Smooth muscle cell (in vitro differentiated cells): ENCODE data around the gene HSDL1. TPM values are rescaled to one million over a fixed set of nuclear protein-coding genes. Genes with fewer than 3 reads are reported as not detected.
"Not testable (repeated sequence)": the region's sequence is repeated elsewhere in the genome, so short reads cannot be mapped to it uniquely, and the experiment has no call there.

Source experiments
- DNase-seq: peaks from one replicate; lab custom pipeline; 2025; ENCODE audit not compliant: unreplicated experiment; lab: John Stamatoyannopoulos, UW
- H2AFZ ChIP-seq: fragments of 200-600 bp; sonication (generic); 2 replicates; pipeline ENCODE4 v1.6.0; 2016; ENCODE audit warnings: antibody characterized with exemption, low read depth, mild to moderate bottlenecking
- H3F3A ChIP-seq: fragments of 200-600 bp; sonication (generic); 2 replicates; pipeline ENCODE4 v1.6.0; 2017; ENCODE audit warnings: antibody characterized with exemption, low read depth
- H3K27ac ChIP-seq: fragments of 200-600 bp; sonication (generic); 2 replicates; pipeline ENCODE4 v1.5.1; 2016; ENCODE audit warnings: low read depth, mild to moderate bottlenecking
- H3K27me3 ChIP-seq: fragments of 200-600 bp; sonication (generic); 2 replicates; pipeline ENCODE4 v1.6.1; 2016; ENCODE audit warnings: low read depth, mild to moderate bottlenecking
- H3K36me3 ChIP-seq: fragments of 200-600 bp; sonication (generic); 2 replicates; pipeline ENCODE4 v1.5.1; 2016; ENCODE audit warnings: low read depth
- H3K4me1 ChIP-seq: fragments of 200-600 bp; sonication (generic); 2 replicates; pipeline ENCODE4 v1.5.1; 2016; ENCODE audit warnings: low read depth
- H3K4me2 ChIP-seq: fragments of 200-600 bp; sonication (generic); 2 replicates; pipeline ENCODE4 v1.6.0; 2016; ENCODE audit warnings: mild to moderate bottlenecking
- H3K4me3 ChIP-seq: fragments of 200-600 bp; sonication (generic); 2 replicates; pipeline ENCODE4 v1.5.1; 2016; ENCODE audit warnings: mild to moderate bottlenecking
- H3K79me2 ChIP-seq: fragments of 200-600 bp; sonication (generic); 2 replicates; pipeline ENCODE4 v1.6.0; 2016; ENCODE audit warnings: low read depth, mild to moderate bottlenecking
- H3K9ac ChIP-seq: fragments of 200-600 bp; sonication (generic); 2 replicates; pipeline ENCODE4 v1.6.0; 2016; ENCODE audit warnings: low read depth
- H3K9me3 ChIP-seq: fragments of 200-600 bp; sonication (generic); replicated peaks from 2 replicates; pipeline ENCODE4 v1.5.1; 2016; ENCODE audit warnings: low read depth
- H4K20me1 ChIP-seq: fragments of 200-600 bp; sonication (generic); 2 replicates; pipeline ENCODE4 v1.6.0; 2016; ENCODE audit warnings: low read depth
- WGBS: methylation state at CpG from one replicate; pipeline ENCODE4 v1.1.7; 2016; ENCODE audit warnings: low lambda C conversion rate; 5-methylcytosine and 5-hydroxymethylcytosine counted together
- polyA plus RNA-seq: library from polyadenylated mRNA; unstranded; fragments of >200 nt; fragmentation: Nextera tagmentation; extraction: Ambion mirVana; gene quantifications from 2 replicates; pipeline ENCODE4 v1.2.1, GENCODE V29; 2016
- total RNA-seq: library from RNA; depleted of rRNA; stranded (reverse); fragments of >200 nt; gene quantifications from 2 replicates; pipeline ENCODE4 v1.2.3, GENCODE V29; 2014
- TF ChIP-seq, protein P1 (sequence below): fragments of 200-600 bp; sonication (generic); IDR thresholded peaks from 2 replicates; pipeline ENCODE4 v1.5.1; 2017; ENCODE audit warnings: borderline replicate concordance, mild to moderate bottlenecking, antibody characterized with exemption; ENCODE audit not compliant: insufficient read depth, poor library complexity, severe bottlenecking

Gene HSDL1
- total and polyA plus RNA-seq, 2 experiments from 2014 or later, result 15.4 to 27.3 TPM

DNA sequence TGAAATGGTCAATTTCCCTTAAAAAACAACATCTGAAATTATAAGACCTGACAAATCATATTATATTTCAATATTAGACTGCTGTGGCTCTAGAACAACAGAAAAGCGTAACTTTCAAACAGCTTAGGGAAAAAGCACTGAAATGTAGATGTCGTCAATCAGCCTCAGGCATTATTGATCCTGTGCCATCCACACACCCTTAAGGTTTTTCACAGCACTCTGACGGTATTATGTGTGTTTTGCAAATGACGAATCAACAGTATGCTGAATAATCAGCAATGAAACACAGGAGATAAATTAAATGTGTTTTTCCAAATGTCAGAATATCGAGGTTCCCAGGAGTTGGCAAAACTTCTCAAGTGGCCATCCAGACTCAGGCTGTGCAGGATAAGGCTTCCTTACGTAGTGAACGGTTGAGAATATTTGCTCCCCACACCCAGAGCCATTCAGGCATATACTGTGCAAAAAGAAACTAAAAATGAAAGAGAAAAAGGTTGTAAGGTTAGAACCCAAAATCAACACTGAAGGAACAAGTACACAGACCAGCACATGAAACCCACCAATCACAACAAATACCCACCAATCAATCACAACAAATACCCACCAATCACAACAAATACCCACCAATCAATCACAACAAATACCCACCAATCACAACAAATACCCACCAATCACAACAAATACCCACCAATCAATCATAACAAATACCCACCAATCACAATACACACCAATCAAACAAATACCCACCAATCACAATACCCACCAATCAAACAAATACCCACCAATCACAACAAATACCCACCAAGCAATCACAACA is 20.5 kb downstream of the HSDL1 start:
- WGBS, result 97% methylated on average over 7 of the region's 7 CpGs
- no peaks in the 10 kb centered on the region for H3K4me1 ChIP-seq
- TF ChIP-seq, protein P1, sequence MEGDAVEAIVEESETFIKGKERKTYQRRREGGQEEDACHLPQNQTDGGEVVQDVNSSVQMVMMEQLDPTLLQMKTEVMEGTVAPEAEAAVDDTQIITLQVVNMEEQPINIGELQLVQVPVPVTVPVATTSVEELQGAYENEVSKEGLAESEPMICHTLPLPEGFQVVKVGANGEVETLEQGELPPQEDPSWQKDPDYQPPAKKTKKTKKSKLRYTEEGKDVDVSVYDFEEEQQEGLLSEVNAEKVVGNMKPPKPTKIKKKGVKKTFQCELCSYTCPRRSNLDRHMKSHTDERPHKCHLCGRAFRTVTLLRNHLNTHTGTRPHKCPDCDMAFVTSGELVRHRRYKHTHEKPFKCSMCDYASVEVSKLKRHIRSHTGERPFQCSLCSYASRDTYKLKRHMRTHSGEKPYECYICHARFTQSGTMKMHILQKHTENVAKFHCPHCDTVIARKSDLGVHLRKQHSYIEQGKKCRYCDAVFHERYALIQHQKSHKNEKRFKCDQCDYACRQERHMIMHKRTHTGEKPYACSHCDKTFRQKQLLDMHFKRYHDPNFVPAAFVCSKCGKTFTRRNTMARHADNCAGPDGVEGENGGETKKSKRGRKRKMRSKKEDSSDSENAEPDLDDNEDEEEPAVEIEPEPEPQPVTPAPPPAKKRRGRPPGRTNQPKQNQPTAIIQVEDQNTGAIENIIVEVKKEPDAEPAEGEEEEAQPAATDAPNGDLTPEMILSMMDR, result no peak
- H3K9ac ChIP-seq, result no peak overlapping the region
- no peaks in the 10 kb centered on the region for H3F3A ChIP-seq
- no peak overlapping the region for H3K4me3 ChIP-seq
- peaks cover 3% of the 10 kb centered on the region for H3K36me3 ChIP-seq
- DNase-seq, result no peak
- no peak overlapping the region for H3K4me2 ChIP-seq
- no peak overlapping the region for H2AFZ ChIP-seq
- H3K79me2 ChIP-seq, result no peaks in the 10 kb centered on the region
- H3K27me3 ChIP-seq, result no peaks in the 10 kb centered on the region
- H3K27ac ChIP-seq, result no peak overlapping the region
- H4K20me1 ChIP-seq, result no peaks in the 10 kb centered on the region
- H3K9me3 ChIP-seq, result no peaks in the 10 kb centered on the region

DNA sequence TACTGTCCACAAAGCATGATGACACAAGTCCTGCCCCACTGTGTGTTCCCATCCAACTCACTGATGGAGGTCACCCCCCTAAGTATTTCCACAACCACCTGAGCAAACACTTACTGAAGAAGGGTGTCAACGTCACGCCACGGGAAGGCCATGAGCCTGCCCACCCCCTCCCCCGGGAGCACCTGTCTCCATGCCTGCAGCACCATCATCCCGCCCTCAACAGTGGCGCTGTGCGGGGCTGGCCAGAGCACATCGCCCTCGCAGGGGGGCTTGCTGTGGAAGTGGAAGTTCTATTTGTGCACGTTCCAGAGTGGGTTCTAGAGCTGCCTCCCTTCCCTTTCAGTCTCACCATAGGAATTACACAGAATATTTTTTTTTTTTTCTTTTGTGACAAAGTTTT is 24.0 kb downstream of the HSDL1 start:
- whole genome bisulfite sequencing, result 93% methylated on average over 10 of the region's 10 CpGs
- no peaks in the 10 kb centered on the region for H3K27me3 ChIP-seq
- no peak overlapping the region for H3K9ac ChIP-seq
- H3F3A ChIP-seq, result peaks cover 5% of the 10 kb centered on the region
- no peaks in the 10 kb centered on the region for H3K4me1 ChIP-seq
- no peak overlapping the region for H3K4me3 ChIP-seq
- no peak for DNase-seq
- no peaks in the 10 kb centered on the region for H4K20me1 ChIP-seq
- peaks cover 3% of the 10 kb centered on the region for H3K79me2 ChIP-seq
- H3K36me3 ChIP-seq, result peaks cover 3% of the 10 kb centered on the region
- no peak overlapping the region for H2AFZ ChIP-seq
- TF ChIP-seq, protein P1, result no peak
- no peaks in the 10 kb centered on the region for H3K9me3 ChIP-seq
- H3K4me2 ChIP-seq, result no peak overlapping the region
- H3K27ac ChIP-seq, result no peak overlapping the region

DNA sequence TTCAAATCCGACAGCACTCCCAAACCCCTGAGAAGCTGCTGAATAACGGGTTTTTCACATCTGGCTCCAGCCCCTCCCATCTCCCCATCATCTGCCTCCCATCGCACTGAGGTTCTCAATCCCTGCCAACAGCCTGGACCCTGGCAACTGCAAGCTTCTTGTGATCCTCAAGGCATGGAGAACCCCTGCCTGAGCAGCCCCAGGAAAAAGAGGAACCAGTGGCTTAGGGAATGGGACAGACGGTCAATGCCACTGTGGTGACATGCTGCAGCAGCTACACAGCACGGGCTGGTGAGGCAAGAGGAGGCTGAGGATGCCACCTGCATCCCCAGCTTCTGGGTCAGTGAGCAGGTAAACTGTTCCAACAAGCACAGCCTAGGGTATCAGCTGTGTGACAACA is 25.0 kb downstream of the HSDL1 start:
- no peak overlapping the region for H3K27ac ChIP-seq
- H3K9ac ChIP-seq, result no peak overlapping the region
- H3K36me3 ChIP-seq, result peaks cover 3% of the 10 kb centered on the region
- peaks cover 13% of the 10 kb centered on the region for H3K79me2 ChIP-seq
- WGBS, result 92% methylated on average over 5 of the region's 5 CpGs
- H3K9me3 ChIP-seq, result no peaks in the 10 kb centered on the region
- H4K20me1 ChIP-seq, result no peaks in the 10 kb centered on the region
- H3K4me3 ChIP-seq, result no peak overlapping the region
- H3F3A ChIP-seq, result peaks cover 5% of the 10 kb centered on the region
- no peak overlapping the region for H3K4me2 ChIP-seq
- no peak for DNase-seq
- no peaks in the 10 kb centered on the region for H3K27me3 ChIP-seq
- TF ChIP-seq, protein P1, result no peak
- peaks cover 9% of the 10 kb centered on the region for H3K4me1 ChIP-seq
- H2AFZ ChIP-seq, result no peak overlapping the region

DNA sequence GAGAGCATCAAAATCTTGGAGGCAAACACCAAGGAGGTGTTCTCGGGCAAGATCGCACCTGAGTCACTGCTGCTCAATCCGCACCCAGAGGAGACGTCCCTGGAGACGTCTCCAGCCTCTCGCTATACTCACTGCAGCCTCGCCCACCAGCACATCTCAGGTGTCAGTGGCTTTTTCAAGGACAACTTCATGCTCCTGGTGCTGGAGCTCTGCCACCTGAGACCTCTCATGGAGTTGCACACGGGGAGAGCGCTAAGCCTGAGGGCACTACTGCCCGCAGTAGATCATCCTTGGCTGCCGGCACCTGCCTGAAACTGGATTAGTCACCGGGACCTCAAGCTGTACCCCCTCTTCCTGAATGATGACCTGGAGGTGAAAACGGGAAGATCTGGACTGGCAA is 25.6 kb downstream of the HSDL1 start:
- peaks cover 9% of the 10 kb centered on the region for H3K4me1 ChIP-seq
- no peaks in the 10 kb centered on the region for H3K9me3 ChIP-seq
- no peak overlapping the region for H3K27ac ChIP-seq
- TF ChIP-seq, protein P1, result no peak
- no peaks in the 10 kb centered on the region for H3K27me3 ChIP-seq
- no peak overlapping the region for H3K4me3 ChIP-seq
- 86% methylated on average over 13 of the region's 13 CpGs for WGBS
- H3K79me2 ChIP-seq, result peaks cover 20% of the 10 kb centered on the region
- no peak overlapping the region for H3K9ac ChIP-seq
- H3F3A ChIP-seq, result peaks cover 5% of the 10 kb centered on the region
- H4K20me1 ChIP-seq, result no peaks in the 10 kb centered on the region
- no peak overlapping the region for H3K4me2 ChIP-seq
- no peak for DNase-seq
- peaks cover 1% of the 10 kb centered on the region for H3K36me3 ChIP-seq
- H2AFZ ChIP-seq, result no peak overlapping the region

DNA sequence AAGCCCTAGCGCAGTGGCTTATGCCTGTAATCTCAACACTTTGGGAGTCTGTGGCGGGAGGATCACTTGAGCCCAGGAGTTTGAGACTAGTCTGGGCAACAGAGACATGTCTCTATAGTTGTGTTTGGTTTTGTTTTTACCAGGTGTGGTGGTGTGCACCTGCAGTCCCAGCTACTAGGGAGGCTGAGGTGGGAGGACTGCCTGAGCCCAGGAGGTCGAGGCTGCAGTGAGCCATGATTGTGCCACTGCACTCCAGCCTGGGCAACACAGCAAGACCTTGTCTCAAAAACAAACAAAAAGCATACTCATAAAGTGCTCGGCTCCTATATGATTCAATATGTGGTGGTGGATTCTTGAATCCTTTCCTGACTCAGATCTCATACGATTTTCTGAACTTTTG is 26.7 kb downstream of the HSDL1 start:
- not testable (repeated sequence) for H4K20me1 ChIP-seq, H3K9ac ChIP-seq, H3K4me3 ChIP-seq, H3K27me3 ChIP-seq, H2AFZ ChIP-seq, H3F3A ChIP-seq, H3K27ac ChIP-seq, H3K4me2 ChIP-seq, H3K4me1 ChIP-seq, H3K36me3 ChIP-seq, H3K9me3 ChIP-seq, DNase-seq
- 92% methylated on average over 5 of the region's 5 CpGs for WGBS
- H3K79me2 ChIP-seq, result peaks cover 30% of the 10 kb centered on the region
